K562 (cell line): ENCODE data around the gene GALNT13. TPM values are rescaled to one million over a fixed set of nuclear protein-coding genes. Genes with fewer than 3 reads are reported as not detected.

Experiments
- ATAC-seq: fragments of 200-7000 bp; cut with Tn5 transposase; 3 replicates; pipeline ENCODE4 v1.9.1; 2020; ENCODE audit warnings: moderate library complexity
- BruUV-seq: library from RNA; stranded (reverse); fragments of 400-500 nt; replicated peaks from 2 replicates; lab custom pipeline; 2021; lab: Mats Ljungman, UMichigan
- CTCF ChIA-PET: fragments of 300-600 bp; formaldehyde crosslinking; extraction: SDS; loops from one replicate; lab custom pipeline; 2021; ENCODE audit warnings: low intra/inter-chr PET ratio; lab: Yijun Ruan, JAX
- POLR2A ChIA-PET: fragments of 300-600, 350-650 bp; sonication (Branson Sonifier 250); formaldehyde crosslinking; extraction: SDS; loops from one replicate; lab custom pipeline; 2021; ENCODE audit warnings: antibody characterized with exemption, inconsistent platforms; lab: Yijun Ruan, JAX
- DNase-seq, 4 experiments: peaks; one replicate each; pipeline versions ENCODE4 v3.0.0 to v3.0.0-alpha.2; 2011 to 2018; ENCODE audit warnings: low spot score in 3 of 4, mixed read lengths in 3 of 4; ENCODE audit errors: extremely low read depth in 1 of 4
- FAIRE-seq: peaks from 2 replicates; lab custom pipeline; 2011; peaks lifted over from hg19 to GRCh38; lab: Jason Lieb, UNC
- H2AFZ ChIP-seq: 2 replicates; pipeline ENCODE4 v1.6.0; 2011; ENCODE audit warnings: low read depth, low read length, control low read depth, inconsistent platforms
- H3K27ac ChIP-seq: fragments of 200-600 bp; 3 replicates; pipeline ENCODE4 v1.8.0; 2011; ENCODE audit warnings: low read depth, mild to moderate bottlenecking, control low read depth, inconsistent platforms, low read length, moderate library complexity, mixed read lengths; ENCODE audit errors: extremely low read depth
- H3K27me3 ChIP-seq, 2 experiments: fragments of 300-600 bp in 1 of 2; 2 replicates in 1 of 2; 3 replicates in 1 of 2; pipeline versions ENCODE4 v1.6.0 to v1.8.0; 2011; ENCODE audit warnings: inconsistent platforms in 2 of 2, low read length in 2 of 2, mild to moderate bottlenecking in 1 of 2, mixed read lengths in 1 of 2, moderate library complexity in 1 of 2; ENCODE audit not compliant: control insufficient read depth in 2 of 2, insufficient read depth in 2 of 2
- H3K36me3 ChIP-seq: fragments of 300-600 bp; 3 replicates; pipeline ENCODE4 v1.8.0; 2011; ENCODE audit warnings: mild to moderate bottlenecking, low read length, inconsistent platforms; ENCODE audit not compliant: control insufficient read depth, insufficient read depth
- H3K4me1 ChIP-seq, 2 experiments: fragments of 200-600 bp in 1 of 2; replicated peaks in 1 of 2; 2 replicates in 1 of 2; 3 replicates in 1 of 2; pipeline versions ENCODE4 v1.5.1 to v1.8.0; 2011; ENCODE audit warnings: inconsistent platforms in 2 of 2, low read length in 2 of 2, mild to moderate bottlenecking in 1 of 2, mixed read lengths in 1 of 2, moderate library complexity in 1 of 2; ENCODE audit not compliant: control insufficient read depth in 2 of 2, insufficient read depth in 2 of 2
- H3K4me2 ChIP-seq: 2 replicates; pipeline ENCODE4 v1.6.1; 2011; ENCODE audit warnings: low read length, control low read depth, inconsistent platforms, mixed read lengths; ENCODE audit not compliant: insufficient read depth
- H3K4me3 ChIP-seq: fragments of 200-600 bp; sonication (generic), shearing (Covaris generic); 2 replicates; pipeline ENCODE4 v1.5.1; 2016; ENCODE audit warnings: control low read depth, inconsistent platforms
- H3K79me2 ChIP-seq: fragments of 200-600 bp; 3 replicates; pipeline ENCODE4 v1.8.0; 2011; ENCODE audit warnings: low read length, inconsistent platforms; ENCODE audit not compliant: control insufficient read depth, insufficient read depth
- H3K9ac ChIP-seq, 2 experiments: 2 replicates each; pipeline versions ENCODE4 v1.6.0 to v1.6.1; 2011; ENCODE audit warnings: low read depth in 2 of 2, low read length in 2 of 2, control low read depth in 1 of 2, inconsistent platforms in 1 of 2, mild to moderate bottlenecking in 1 of 2, mixed read lengths in 1 of 2; ENCODE audit not compliant: insufficient read depth in 1 of 2
- H3K9me1 ChIP-seq: one replicate; pipeline ENCODE4 v1.6.0; 2011; ENCODE audit warnings: inconsistent platforms, mild to moderate bottlenecking, low read length, moderate library complexity; ENCODE audit not compliant: control insufficient read depth, insufficient read depth
- H3K9me3 ChIP-seq: replicated peaks from 2 replicates; pipeline ENCODE4 v1.5.1; 2011; ENCODE audit warnings: low read depth, low read length, inconsistent platforms; ENCODE audit not compliant: control insufficient read depth, insufficient read depth
- H4K20me1 ChIP-seq: replicated peaks from 2 replicates; pipeline ENCODE4 v1.6.1; 2011; ENCODE audit warnings: low read length, inconsistent platforms, mixed read lengths; ENCODE audit not compliant: control insufficient read depth, insufficient read depth
- NFE2 ChIP-seq: IDR thresholded peaks from 2 replicates; pipeline ENCODE4 v1.6.1; 2014; ENCODE audit warnings: antibody characterized with exemption, low read depth
- RBM34 ChIP-seq: fragments of 200-400 bp; formaldehyde crosslinking; IDR thresholded peaks from 2 replicates; pipeline ENCODE4 v1.6.1; 2018; ENCODE audit warnings: low read length, borderline replicate concordance; ENCODE audit not compliant: insufficient read depth
- ZFP1 ChIP-seq: fragments of 450-650 bp; formaldehyde crosslinking; IDR thresholded peaks from 2 replicates; pipeline ENCODE4 v1.4.0; 2020; ENCODE audit warnings: mild to moderate bottlenecking, mixed read lengths
- WGBS: fragments of 100-300 bp; shearing (Covaris generic); methylation state at CpG from one replicate; pipeline ENCODE4 v1.1.6; 2016; ENCODE audit warnings: low coverage, mixed read lengths; ENCODE audit not compliant: insufficient coverage; ENCODE audit errors: missing lambda C conversion rate; 5-methylcytosine and 5-hydroxymethylcytosine counted together
- in situ Hi-C: fragments of 300-500 bp; cut with MboI; formaldehyde crosslinking; loops from 4 replicates; pipeline ENCODE4 v1.15.0; 2018; ENCODE audit warnings: inconsistent platforms, mixed read lengths
- intact Hi-C: fragments of 100-400 bp; cut with micrococcal nuclease; formaldehyde crosslinking; loops from 2 replicates; pipeline ENCODE4 v1.14.2; 2022
- polyA plus RNA-seq, 8 experiments: library from polyadenylated mRNA; depleted of rRNA in 4 of 8; stranded (reverse) in 5 of 8; unstranded in 3 of 8; fragments of >200 nt; fragmentation: Nextera tagmentation in 2 of 8; fragmentation: Illumina TruSeq in 1 of 8; extraction: Ambion mirVana in 2 of 8; extraction: Trizol in 1 of 8; gene quantifications; 2 replicates each; pipeline versions ENCODE4 v1.2.1 to v1.2.3, GENCODE V29; 2011 to 2014; ENCODE audit warnings: inconsistent platforms in 1 of 8, missing spikeins in 1 of 8
- total RNA-seq, 7 experiments: library from RNA; depleted of rRNA in 6 of 7; stranded (reverse); fragments of >200 nt in 6 of 7; fragmentation: Illumina TruSeq in 2 of 7; extraction: Trizol in 2 of 7; gene quantifications; 2 replicates each; pipeline versions ENCODE4 v1.2.1 to v1.2.3, GENCODE V29; 2011 to 2021; ENCODE audit warnings: low replicate concordance in 1 of 7
- TF ChIP-seq, protein P1 (sequence below): IDR thresholded peaks from 2 replicates; pipeline ENCODE4 v1.6.1; 2012; ENCODE audit warnings: low read depth, low read length, improper control_type of control experiment, borderline replicate concordance
- TF ChIP-seq, protein P2 (sequence below): sonication (generic); formaldehyde crosslinking; IDR thresholded peaks from 2 replicates; pipeline ENCODE4 v1.8.0; 2022; ENCODE audit warnings: missing genetic modification reagents, mild to moderate bottlenecking, moderate library complexity, borderline replicate concordance
- TF ChIP-seq, protein P3 (sequence below): fragments of 250-450 bp; sonication (Bioruptor Pico); IDR thresholded peaks from 2 replicates; pipeline ENCODE4 v1.4.0; 2020; ENCODE audit warnings: mild to moderate bottlenecking, moderate library complexity
- TF ChIP-seq, protein P4 (sequence below), 2 experiments: fragments of 450-650 bp; formaldehyde crosslinking in 1 of 2; IDR thresholded peaks; 2 replicates each; pipeline versions ENCODE4 v1.4.0 to v1.6.1; 2014 to 2020; ENCODE audit warnings: mild to moderate bottlenecking in 2 of 2, borderline replicate concordance in 1 of 2, low read depth in 1 of 2

GALNT13 gene
- total and polyA plus RNA-seq, 9 of the 15 experiments (the other 6 are each of a cell fraction or from before 2014, with no cell fraction given): not detected

DNA sequence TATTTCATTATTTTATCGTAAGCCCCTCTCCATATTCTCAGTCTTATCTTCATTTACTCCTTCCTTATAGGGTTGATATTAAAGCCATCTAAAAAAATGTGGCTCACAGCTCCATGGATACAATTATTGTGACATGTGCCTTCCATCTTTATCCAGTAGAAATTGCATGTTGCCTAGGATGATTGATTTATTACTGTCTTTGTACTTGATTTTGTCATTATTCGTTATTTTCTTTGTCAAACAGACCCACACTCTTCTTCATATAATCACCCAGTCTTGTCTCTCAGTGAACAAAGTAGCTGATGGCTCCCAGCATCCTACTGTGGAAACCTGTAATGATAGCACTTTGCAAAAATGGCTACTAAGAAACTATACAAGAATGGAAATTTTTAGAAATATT, 574.6 kb downstream of the GALNT13 start:
- Histone ChIP-seq H3K36me3 (no peaks in the 10 kb centered on the region), H3K9me1 (no peaks in the 10 kb centered on the region), H3K9ac (no peak overlapping the region), H2AFZ (no peak overlapping the region), H3K4me2 (no peak overlapping the region), H3K27me3 (no peaks in the 10 kb centered on the region), H3K9me3 (peaks cover 2% of the 10 kb centered on the region), H3K27ac (no peak overlapping the region), H3K4me1 (no peaks in the 10 kb centered on the region), H4K20me1 (no peaks in the 10 kb centered on the region), H3K79me2 (no peaks in the 10 kb centered on the region), H3K4me3 (no peak overlapping the region)
- DNase-seq (no peak), ATAC-seq (no peak), FAIRE-seq (no peak)
- BruUV-seq: no TSS peak
- intact Hi-C loops: no loop called here
- 0% methylated on average over 2 of the region's 2 CpGs for WGBS
- in situ Hi-C loops: no loop called here
- ChIA-PET CTCF (no interaction called here), POLR2A (interaction anchor here (0.6 kb wide), 1 partner anchor 528 kb away, joined by 3 read pairs; no protein-coding TSS in a partner anchor)
- TF ChIP-seq, protein P1, sequence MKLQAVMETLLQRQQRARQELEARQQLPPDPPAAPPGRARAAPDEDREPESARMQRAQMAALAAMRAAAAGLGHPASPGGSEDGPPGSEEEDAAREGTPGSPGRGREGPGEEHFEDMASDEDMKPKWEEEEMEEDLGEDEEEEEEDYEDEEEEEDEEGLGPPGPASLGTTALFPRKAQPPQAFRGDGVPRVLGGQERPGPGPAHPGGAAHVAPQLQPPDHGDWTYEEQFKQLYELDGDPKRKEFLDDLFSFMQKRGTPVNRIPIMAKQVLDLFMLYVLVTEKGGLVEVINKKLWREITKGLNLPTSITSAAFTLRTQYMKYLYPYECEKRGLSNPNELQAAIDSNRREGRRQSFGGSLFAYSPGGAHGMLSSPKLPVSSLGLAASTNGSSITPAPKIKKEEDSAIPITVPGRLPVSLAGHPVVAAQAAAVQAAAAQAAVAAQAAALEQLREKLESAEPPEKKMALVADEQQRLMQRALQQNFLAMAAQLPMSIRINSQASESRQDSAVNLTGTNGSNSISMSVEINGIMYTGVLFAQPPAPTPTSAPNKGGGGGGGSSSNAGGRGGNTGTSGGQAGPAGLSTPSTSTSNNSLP: no peak
- TF ChIP-seq RBM34: no peak
- TF ChIP-seq, protein P2, sequence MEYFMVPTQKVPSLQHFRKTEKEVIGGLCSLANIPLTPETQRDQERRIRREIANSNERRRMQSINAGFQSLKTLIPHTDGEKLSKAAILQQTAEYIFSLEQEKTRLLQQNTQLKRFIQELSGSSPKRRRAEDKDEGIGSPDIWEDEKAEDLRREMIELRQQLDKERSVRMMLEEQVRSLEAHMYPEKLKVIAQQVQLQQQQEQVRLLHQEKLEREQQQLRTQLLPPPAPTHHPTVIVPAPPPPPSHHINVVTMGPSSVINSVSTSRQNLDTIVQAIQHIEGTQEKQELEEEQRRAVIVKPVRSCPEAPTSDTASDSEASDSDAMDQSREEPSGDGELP (CRISPR knock-in tag): no peak
- TF ChIP-seq ZFP1: no peak
- TF ChIP-seq, protein P3, sequence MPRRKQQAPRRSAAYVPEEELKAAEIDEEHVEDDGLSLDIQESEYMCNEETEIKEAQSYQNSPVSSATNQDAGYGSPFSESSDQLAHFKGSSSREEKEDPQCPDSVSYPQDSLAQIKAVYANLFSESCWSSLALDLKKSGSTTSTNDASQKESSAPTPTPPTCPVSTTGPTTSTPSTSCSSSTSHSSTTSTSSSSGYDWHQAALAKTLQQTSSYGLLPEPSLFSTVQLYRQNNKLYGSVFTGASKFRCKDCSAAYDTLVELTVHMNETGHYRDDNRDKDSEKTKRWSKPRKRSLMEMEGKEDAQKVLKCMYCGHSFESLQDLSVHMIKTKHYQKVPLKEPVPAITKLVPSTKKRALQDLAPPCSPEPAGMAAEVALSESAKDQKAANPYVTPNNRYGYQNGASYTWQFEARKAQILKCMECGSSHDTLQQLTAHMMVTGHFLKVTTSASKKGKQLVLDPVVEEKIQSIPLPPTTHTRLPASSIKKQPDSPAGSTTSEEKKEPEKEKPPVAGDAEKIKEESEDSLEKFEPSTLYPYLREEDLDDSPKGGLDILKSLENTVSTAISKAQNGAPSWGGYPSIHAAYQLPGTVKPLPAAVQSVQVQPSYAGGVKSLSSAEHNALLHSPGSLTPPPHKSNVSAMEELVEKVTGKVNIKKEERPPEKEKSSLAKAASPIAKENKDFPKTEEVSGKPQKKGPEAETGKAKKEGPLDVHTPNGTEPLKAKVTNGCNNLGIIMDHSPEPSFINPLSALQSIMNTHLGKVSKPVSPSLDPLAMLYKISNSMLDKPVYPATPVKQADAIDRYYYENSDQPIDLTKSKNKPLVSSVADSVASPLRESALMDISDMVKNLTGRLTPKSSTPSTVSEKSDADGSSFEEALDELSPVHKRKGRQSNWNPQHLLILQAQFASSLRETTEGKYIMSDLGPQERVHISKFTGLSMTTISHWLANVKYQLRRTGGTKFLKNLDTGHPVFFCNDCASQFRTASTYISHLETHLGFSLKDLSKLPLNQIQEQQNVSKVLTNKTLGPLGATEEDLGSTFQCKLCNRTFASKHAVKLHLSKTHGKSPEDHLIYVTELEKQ: no peak
- TF ChIP-seq, protein P4, sequence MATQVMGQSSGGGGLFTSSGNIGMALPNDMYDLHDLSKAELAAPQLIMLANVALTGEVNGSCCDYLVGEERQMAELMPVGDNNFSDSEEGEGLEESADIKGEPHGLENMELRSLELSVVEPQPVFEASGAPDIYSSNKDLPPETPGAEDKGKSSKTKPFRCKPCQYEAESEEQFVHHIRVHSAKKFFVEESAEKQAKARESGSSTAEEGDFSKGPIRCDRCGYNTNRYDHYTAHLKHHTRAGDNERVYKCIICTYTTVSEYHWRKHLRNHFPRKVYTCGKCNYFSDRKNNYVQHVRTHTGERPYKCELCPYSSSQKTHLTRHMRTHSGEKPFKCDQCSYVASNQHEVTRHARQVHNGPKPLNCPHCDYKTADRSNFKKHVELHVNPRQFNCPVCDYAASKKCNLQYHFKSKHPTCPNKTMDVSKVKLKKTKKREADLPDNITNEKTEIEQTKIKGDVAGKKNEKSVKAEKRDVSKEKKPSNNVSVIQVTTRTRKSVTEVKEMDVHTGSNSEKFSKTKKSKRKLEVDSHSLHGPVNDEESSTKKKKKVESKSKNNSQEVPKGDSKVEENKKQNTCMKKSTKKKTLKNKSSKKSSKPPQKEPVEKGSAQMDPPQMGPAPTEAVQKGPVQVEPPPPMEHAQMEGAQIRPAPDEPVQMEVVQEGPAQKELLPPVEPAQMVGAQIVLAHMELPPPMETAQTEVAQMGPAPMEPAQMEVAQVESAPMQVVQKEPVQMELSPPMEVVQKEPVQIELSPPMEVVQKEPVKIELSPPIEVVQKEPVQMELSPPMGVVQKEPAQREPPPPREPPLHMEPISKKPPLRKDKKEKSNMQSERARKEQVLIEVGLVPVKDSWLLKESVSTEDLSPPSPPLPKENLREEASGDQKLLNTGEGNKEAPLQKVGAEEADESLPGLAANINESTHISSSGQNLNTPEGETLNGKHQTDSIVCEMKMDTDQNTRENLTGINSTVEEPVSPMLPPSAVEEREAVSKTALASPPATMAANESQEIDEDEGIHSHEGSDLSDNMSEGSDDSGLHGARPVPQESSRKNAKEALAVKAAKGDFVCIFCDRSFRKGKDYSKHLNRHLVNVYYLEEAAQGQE (IDR thresholded peaks at IDR 0.05; ENCODE audit: borderline replicate concordance): no peak
- TF ChIP-seq, protein P4 (CRISPR knock-in tag; IDR thresholded peaks at IDR 0.05; ENCODE audit: low read depth): no peak
- TF ChIP-seq NFE2: no peak
